KOPT-K1 (cell line): ENCODE measurements around the gene CNR1.

Experiments
- H3K27ac ChIP-seq: fragments of 200-600 bp; sonication (generic); 2 replicates; pipeline ENCODE4 v1.5.1; 2016; ENCODE audit warnings: antibody characterized with exemption, mild to moderate bottlenecking, low read depth, low read length; ENCODE audit not compliant: poor library complexity, severe bottlenecking
- H3K36me3 ChIP-seq: fragments of 200-600 bp; sonication (generic); 2 replicates; pipeline ENCODE4 v1.5.1; 2017; ENCODE audit warnings: antibody characterized with exemption, mild to moderate bottlenecking, low read length, moderate library complexity; ENCODE audit not compliant: insufficient read depth
- H3K9me3 ChIP-seq: fragments of 200-600 bp; sonication (generic); 2 replicates; pipeline ENCODE4 v1.5.1; 2017; ENCODE audit warnings: antibody characterized with exemption, low read length, mild to moderate bottlenecking; ENCODE audit not compliant: insufficient read depth, poor library complexity, severe bottlenecking

CNR1 gene

DNA sequence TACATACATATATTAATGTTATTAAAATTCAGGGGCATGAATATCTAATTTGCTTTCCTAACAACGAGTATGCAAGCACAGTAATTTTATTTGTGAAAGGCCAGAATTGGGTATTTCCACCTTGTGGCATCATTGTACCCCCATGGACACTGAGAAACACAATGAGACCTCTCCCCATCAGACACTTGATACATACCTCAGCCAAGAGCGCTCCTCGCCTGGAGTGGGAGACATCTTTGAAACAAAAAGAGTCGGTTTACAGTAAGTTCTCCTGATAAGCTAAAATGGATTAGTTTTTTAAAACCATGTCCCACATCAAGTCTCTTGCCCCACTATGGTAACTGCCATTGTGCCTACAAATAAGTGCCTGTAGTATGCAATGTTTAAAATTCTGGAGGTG, 2.1 kb downstream of the CNR1 start:
- peaks cover 7% of the 10 kb centered on the region for H3K9me3 ChIP-seq
- H3K27ac ChIP-seq, result no peak overlapping the region
- no peaks in the 10 kb centered on the region for H3K36me3 ChIP-seq

DNA sequence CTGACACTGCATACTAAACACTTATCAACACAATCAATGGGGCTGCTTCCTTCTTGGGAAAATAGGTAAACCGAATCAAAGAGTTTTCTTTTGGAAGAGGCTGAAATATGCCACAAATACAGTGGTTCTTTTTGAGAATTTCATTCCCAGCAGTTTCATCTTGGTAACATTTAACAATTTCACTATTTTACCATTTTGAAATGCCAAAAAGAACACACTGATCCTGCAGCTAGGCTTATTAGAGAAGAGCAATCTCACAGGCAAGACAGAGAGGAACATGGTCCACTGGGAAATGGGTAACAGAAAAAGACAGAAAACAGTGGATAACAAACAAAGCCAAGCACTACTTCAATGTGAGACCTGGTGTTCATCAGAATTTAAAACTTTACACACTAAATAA, 2.5 kb downstream of the CNR1 start:
- no peak overlapping the region for H3K27ac ChIP-seq
- peaks cover 7% of the 10 kb centered on the region for H3K9me3 ChIP-seq
- no peaks in the 10 kb centered on the region for H3K36me3 ChIP-seq

DNA sequence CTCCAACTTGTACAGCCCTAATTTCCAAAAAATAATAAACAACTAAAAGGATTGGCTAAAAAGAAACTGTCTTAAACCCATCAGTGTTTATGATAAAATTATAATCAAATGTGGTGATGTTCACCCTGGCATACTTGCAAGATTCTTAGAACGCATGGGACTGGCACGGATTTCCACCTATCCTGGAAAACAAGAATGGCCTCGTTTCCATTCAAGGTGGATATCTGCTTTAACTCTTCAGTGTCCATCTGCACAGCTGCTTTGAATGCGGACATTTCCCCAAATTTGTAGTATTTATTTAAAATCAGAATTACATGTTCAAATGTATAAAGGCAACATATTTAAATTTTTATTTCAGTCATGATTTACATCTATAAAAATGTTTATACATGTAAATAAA, 4.2 kb downstream of the CNR1 start:
- Histone ChIP-seq H3K27ac (no peak overlapping the region), H3K36me3 (no peaks in the 10 kb centered on the region), H3K9me3 (peaks cover 7% of the 10 kb centered on the region)

DNA sequence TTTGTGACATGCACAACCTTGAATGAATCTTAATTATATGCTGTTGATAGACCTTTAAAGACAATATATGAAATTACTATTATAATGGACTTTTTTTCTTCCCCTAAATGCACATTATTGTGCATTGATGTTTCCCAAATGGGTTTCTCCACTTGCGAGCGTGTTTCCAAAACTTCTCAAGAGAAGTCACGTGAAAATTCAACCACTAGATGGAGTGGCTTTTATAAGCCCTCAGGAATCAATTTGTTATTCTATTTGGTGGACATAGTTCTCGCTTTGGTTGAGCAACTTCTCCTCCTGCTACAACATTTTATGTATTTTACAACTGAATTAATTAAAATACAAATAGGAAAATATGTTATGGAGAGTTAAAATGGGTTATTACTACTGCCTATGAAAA, 9.0 kb downstream of the CNR1 start:
- Histone ChIP-seq H3K36me3 (no peaks in the 10 kb centered on the region), H3K27ac (no peak overlapping the region), H3K9me3 (no peaks in the 10 kb centered on the region)

DNA sequence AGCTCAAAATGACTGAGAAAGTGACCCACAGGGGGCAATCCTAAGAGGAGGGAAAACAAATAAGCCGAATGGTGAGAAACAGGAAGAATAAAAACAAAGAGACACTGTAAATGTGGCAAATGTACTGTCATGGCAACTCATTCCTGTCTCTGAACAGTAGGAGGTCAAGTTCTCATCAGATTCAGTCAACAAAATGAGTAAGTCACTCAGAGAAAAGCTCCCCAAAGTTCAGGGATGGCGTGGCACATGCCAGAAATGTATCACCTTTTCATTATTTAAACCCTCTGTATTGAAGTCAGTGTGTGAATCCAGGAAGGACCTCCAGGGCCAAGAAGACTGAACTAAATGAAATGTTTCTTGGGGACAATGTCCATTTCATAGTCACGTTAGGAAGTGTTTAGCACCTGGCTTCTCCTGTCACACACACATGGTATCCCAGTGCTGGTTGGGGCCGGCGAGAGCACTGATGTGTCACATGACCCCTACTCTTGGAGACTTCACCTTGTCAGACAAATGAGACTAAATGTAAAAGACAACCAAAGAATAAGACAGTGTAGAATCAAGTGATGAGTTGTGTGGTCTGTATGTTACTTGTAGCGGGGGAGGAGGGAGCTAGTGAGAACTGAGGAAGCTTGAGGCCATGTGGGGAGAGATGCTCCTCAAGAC, 20.7 kb downstream of the CNR1 start:
- Histone ChIP-seq H3K9me3 (no peaks in the 10 kb centered on the region), H3K36me3 (no peaks in the 10 kb centered on the region), H3K27ac (no peak overlapping the region)

DNA sequence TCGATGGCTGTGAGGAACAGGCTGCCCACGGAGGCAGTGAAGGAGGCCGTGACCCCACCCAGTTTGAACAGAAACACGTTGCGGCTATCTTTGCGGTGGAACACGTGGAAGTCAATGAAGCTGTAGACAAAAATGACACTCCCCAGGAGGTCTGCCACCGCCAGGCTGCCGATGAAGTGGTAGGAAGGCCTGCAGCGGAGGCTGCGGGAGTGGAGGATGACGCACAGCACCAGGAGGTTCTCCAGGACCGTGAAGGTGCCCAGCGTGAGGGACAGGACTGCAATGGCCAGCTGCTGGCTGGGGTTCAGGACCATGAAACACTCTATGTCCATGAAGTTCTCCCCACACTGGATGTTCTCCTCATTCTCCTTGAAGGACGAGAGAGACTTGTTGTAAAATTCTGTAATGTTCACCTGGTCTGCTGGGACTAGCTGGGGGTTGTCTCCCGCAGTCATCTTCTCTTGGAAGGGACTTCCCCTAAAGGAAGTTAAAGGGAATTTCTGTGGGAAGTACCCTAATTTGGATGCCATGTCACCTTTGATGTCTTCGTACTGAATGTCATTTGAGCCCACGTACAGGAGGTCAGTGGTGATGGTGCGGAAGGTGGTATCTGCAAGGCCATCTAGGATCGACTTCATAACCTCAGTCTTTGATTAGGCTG, 21.4 kb downstream of the CNR1 start:
- H3K36me3 ChIP-seq, result no peaks in the 10 kb centered on the region
- H3K9me3 ChIP-seq, result no peaks in the 10 kb centered on the region
- no peak overlapping the region for H3K27ac ChIP-seq

DNA sequence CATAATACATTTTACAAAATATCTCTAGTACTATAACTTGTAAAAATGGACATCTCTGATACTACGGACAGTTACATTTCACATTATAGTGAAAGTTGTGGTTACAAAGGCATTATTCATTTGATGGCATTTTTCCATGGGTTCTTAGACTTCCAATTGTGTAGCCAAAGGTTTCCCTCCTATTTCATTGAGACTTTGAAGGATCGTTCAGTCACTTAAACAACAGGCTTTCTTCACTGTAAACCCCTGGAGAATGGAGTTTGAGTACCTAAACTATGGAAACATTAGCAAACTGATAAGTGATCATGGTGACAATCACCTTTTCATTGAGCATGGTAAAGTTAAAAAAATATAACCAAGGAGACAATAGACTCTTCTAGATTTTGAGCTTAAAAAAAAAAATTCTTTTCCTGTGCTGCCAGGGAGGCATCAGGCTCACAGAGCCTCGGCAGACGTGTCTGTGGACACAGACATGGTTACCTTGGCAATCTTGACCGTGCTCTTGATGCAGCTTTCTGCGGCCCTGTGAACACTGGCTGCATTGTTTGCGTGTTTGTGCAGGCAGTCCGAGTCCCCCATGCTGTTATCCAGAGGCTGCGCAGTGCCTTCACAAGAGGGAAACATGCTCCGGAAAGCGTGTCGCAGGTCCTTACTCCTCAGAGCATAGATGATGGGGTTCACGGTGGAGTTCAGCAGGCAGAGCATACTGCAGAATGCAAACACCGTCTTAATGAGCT, 22.6 kb downstream of the CNR1 start:
- no peaks in the 10 kb centered on the region for H3K36me3 ChIP-seq
- H3K27ac ChIP-seq, result no peak overlapping the region
- no peaks in the 10 kb centered on the region for H3K9me3 ChIP-seq

DNA sequence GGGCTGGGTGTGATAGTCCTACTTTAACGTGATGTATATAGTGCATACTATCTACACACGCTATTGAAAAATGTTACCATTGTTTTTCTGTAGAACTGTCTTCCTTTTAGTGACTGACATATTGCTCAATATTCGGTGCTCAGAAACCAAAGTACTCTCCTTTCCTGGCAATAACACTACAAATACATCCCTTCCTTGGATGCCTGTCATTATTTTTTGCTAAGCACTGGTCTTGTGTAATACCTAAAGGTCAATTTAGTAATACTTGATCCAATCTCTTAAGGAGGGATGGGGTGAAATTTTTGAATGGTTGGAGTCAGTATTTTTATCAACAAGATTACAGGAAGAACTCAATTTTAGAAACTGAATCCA, 23.9 kb downstream of the CNR1 start:
- Histone ChIP-seq H3K9me3 (no peaks in the 10 kb centered on the region), H3K36me3 (no peaks in the 10 kb centered on the region), H3K27ac (no peak overlapping the region)

DNA sequence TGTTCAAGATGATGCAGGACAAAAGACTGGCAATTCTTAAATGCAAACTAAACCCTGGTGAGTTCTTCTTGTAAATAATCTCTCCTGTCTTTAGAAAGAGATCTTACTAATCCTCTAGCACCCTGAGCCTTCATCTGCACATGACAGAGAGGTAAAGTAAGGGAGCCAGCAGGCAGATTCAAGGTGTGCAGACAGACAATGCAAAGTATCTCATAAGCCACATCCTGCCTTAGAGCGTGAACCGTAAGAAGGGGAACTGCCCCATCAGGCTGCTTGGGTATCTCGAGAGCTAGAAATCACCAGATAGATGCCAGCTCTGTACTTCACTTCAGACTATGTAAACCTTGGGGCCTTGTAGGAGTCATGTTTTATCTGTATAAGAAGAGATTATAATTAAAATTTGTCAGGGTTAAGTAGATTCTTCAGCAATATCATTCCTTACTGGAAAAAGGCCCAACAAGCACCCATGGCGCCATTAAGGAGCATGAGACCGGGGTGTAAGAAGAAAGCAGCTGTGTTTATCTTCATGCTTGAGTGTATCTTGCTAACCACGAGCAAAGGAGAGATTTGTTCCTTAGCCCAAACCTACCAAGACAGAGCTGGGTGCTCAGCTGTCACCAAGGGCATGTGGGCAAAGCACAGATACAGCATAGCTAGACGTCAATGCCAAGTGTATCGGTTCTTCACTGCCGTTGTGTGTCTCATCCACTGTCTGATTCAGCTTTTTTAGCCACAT, 24.4 kb downstream of the CNR1 start:
- Histone ChIP-seq H3K27ac (no peak overlapping the region), H3K36me3 (no peaks in the 10 kb centered on the region)

DNA sequence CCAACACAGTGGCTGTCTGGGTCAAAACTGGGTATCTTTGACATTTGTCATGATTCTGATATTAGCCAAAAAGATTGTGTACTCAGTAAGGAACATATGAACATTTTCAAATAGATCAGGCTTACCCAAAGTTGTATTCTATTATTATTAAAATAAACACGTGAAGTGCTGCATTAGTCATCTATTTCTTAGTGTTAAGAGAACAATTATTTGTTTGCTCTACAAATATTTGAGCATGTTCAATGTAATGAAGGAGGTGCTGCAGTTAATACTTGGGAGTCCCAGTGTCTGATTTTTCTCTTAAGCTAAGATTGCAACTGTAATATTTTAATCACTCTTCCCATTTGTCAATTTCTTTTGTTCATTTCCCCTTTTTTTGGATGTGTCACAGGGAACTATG, 28.2 kb downstream of the CNR1 start:
- H3K27ac ChIP-seq, result no peak overlapping the region
- H3K9me3 ChIP-seq, result no peaks in the 10 kb centered on the region
- no peaks in the 10 kb centered on the region for H3K36me3 ChIP-seq

More for the DNA sequence above, 24.4 kb downstream of the CNR1 start:
- H3K9me3 ChIP-seq, result no peaks in the 10 kb centered on the region

DNA sequence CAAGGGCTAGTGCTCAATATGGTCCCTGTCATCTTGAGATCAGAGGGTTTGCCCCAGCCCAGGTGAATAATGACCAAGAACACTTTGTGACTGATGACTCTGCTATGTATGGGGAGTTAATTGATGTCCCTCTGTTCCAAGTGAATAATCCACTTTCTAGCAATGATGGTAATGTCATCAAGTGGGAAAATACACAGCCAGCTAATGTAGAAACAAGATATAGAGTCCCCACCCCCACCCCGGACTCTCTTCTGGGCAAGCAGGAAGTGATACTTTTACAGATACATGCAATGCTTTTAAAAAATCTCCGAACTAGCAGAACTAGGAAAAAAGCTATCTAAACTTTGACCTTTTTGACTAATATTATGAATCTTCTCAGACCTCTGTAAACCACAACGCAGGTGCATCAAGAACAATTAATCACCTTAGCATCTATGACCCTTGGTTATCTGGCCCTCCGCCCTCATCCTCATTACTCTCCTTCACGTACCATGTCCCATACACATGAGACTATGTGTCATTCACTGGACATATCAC, 30.5 kb downstream of the CNR1 start:
- no peaks in the 10 kb centered on the region for H3K9me3 ChIP-seq
- no peak overlapping the region for H3K27ac ChIP-seq
- no peaks in the 10 kb centered on the region for H3K36me3 ChIP-seq

DNA sequence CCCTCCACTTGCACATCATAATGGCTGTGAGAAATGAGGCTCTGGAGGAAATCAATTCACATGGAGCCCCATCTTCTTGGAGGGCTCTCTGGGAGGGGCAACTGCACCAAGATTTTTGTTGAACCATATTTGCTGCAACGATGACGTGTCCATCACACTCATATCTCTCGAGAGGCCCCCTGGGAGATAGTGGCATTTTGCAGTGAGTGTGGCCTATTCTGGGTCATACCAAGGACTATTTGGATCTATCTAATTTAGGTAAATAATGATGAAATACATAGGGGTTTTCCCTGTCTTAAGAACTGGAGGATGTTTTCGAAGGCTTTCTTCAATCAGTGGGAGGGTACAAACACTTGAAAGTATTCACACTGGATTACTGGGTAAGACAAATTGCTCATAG, 31.6 kb downstream of the CNR1 start:
- Histone ChIP-seq H3K9me3 (no peaks in the 10 kb centered on the region), H3K36me3 (no peaks in the 10 kb centered on the region), H3K27ac (no peak overlapping the region)

DNA sequence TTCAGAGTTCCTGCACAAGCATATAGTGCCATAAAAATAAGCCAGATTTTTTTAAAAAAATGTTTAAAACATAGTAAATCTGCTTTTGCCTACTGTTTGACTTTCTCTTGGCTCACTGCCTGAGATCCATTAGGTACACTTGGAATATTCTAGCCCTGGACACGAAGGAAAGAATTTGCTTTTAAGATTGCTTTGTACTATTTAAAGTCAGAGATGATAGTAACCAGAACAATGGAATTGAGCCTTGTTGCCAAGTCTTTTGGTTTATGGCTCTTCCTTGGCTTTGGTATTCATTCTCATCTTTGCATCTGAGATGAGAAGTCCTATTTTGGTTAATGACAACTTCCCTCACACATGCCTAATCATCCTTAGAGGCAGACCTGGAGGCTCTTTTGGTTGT, 32.4 kb downstream of the CNR1 start:
- no peaks in the 10 kb centered on the region for H3K9me3 ChIP-seq
- no peak overlapping the region for H3K27ac ChIP-seq
- H3K36me3 ChIP-seq, result no peaks in the 10 kb centered on the region

DNA sequence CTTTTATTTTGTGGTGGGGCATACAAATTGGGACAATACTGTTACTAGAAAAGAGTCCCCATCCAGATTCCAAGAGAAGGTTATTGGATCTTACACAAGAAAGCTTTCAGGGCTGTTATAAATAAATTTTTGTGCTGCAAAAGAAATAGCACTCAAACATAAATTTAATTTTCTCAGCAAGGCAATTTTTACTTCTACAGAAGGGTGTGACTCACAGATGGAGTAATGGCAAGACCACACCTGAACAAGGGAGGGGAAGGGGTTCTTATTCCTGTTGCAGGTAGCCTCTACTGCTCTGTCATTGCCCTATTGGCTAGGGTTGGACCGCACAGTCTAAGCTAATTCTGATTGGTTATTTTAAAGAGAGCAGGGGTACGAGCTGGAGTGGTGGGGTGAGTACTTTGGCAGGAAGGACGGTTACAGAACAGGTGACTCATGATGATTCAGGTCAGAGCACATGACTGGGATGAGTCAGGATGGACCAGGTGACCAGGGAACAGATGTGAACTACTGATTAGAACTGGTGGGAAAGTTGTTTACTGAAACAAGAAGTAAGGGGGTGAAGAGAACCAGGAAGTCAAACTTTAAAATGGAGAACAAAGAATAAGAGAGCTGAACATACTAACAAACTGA, 41.1 kb downstream of the CNR1 start:
- Histone ChIP-seq H3K9me3 (no peaks in the 10 kb centered on the region), H3K27ac (no peak overlapping the region), H3K36me3 (no peaks in the 10 kb centered on the region)

DNA sequence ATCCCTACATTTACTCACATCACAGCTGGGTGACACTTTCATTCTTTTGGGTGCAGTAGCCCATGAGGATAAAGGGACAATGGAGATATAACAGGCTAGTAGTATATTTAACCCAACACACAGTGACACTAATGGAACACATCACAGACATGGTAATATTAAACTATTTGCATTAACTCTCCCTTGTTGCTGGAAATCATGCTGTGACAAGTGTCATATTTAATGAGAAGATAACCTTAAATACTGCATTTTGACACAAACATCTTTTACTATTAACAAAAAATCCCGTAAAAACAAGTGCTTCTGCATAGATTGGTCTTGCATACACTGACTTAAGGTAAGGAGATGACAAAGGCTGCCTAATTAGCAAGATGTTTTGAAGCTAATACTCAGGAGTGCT, 45.5 kb downstream of the CNR1 start:
- Histone ChIP-seq H3K36me3 (no peaks in the 10 kb centered on the region), H3K9me3 (no peaks in the 10 kb centered on the region), H3K27ac (no peak overlapping the region)
